Body of pancreas (tissue), 4 donors: ENCODE measurements around the gene CCM2. TPM values are rescaled to one million over a fixed set of nuclear protein-coding genes. Genes with fewer than 3 reads are reported as not detected.

ENCODE experiments used
- ATAC-seq: fragments of 150-250 bp; one replicate; pipeline ENCODE4 v1.9.1; 2016
- DNase-seq, 4 donors: peaks; one replicate each; pipeline ENCODE4 v3.0.0-alpha.2; 2019
- H3K27ac ChIP-seq, 4 donors: fragments of 200-600 bp; sonication (generic); 1 replicate in 3 of 4; 2 replicates in 1 of 4; pipeline versions ENCODE4 v1.5.1 to v1.6.1; 2016 to 2019; ENCODE audit warnings: mild to moderate bottlenecking in 1 of 4, mixed read lengths in 1 of 4, moderate library complexity in 1 of 4
- H3K27me3 ChIP-seq, 2 donors: fragments of 200-600 bp; sonication (generic); one replicate each; pipeline ENCODE4 v1.6.0; 2016; ENCODE audit warnings: mild to moderate bottlenecking in 1 of 2
- H3K36me3 ChIP-seq, 2 donors: fragments of 200-600 bp; sonication (generic); replicated peaks in 1 of 2; 2 replicates each; pipeline ENCODE4 v1.5.1; 2016; ENCODE audit warnings: low read depth in 2 of 2; ENCODE audit not compliant: insufficient read depth in 1 of 2
- H3K4me1 ChIP-seq: fragments of 200-600 bp; sonication (generic); one replicate; pipeline ENCODE4 v1.6.0; 2016
- H3K4me3 ChIP-seq, 2 donors: fragments of 200-600 bp; sonication (generic); 1 replicate in 1 of 2; 2 replicates in 1 of 2; pipeline ENCODE4 v1.5.1; 2016 to 2019
- H3K9me3 ChIP-seq, 3 donors: fragments of 200-600 bp; sonication (generic); 1 replicate in 2 of 3; 2 replicates in 1 of 3; pipeline ENCODE4 v1.5.1; 2016
- POLR2A ChIP-seq, 3 donors: fragments of 450-650 bp; IDR thresholded peaks; one replicate each; pipeline ENCODE4 v1.6.1; 2016; ENCODE audit warnings: antibody characterized with exemption in 3 of 3, mild to moderate bottlenecking in 2 of 3
- WGBS, 2 donors: methylation state at CpG; one replicate each; pipeline ENCODE4 v1.1.5; 2017; 5-methylcytosine and 5-hydroxymethylcytosine counted together
- intact Hi-C: fragments of 100-400 bp; cut with DNase I; formaldehyde crosslinking; loops from one replicate; pipeline ENCODE4 v1.15.1; 2023
- total RNA-seq, 2 donors: library from RNA; depleted of rRNA; stranded (reverse); fragments of >200 nt; gene quantifications; one replicate each; pipeline ENCODE4 v1.1.0, GENCODE V29; 2016
- TF ChIP-seq, protein P1 (sequence below), 7 experiments: fragments of 450-650 bp in 4 of 7; fragments of 200-600 bp in 3 of 7; sonication (generic) in 3 of 7; IDR thresholded peaks; one replicate each; pipeline ENCODE4 v1.5.1; 2016 to 2019; ENCODE audit warnings: antibody characterized with exemption in 7 of 7

Gene CCM2
- total RNA-seq, 2 donors from 2014 or later = 19.4 to 22.3 TPM

GRCh38 chr7:45001138-45001694 lies 1.2 kb downstream of the CCM2 start:
- TF ChIP-seq POLR2A (IDR thresholded peaks at IDR 0.05) = peak in 1 of 3 donors; percentile 7
- TF ChIP-seq, protein P1, sequence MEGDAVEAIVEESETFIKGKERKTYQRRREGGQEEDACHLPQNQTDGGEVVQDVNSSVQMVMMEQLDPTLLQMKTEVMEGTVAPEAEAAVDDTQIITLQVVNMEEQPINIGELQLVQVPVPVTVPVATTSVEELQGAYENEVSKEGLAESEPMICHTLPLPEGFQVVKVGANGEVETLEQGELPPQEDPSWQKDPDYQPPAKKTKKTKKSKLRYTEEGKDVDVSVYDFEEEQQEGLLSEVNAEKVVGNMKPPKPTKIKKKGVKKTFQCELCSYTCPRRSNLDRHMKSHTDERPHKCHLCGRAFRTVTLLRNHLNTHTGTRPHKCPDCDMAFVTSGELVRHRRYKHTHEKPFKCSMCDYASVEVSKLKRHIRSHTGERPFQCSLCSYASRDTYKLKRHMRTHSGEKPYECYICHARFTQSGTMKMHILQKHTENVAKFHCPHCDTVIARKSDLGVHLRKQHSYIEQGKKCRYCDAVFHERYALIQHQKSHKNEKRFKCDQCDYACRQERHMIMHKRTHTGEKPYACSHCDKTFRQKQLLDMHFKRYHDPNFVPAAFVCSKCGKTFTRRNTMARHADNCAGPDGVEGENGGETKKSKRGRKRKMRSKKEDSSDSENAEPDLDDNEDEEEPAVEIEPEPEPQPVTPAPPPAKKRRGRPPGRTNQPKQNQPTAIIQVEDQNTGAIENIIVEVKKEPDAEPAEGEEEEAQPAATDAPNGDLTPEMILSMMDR (IDR thresholded peaks at IDR 0.05) = no peak
- H3K27ac ChIP-seq = peak overlapping the region in 3 of 4 donors; percentile 79 to 92 (median 89)
- 15 to 17% methylated on average over 10 of the region's 10 CpGs for WGBS, 2 donors

DNA sequence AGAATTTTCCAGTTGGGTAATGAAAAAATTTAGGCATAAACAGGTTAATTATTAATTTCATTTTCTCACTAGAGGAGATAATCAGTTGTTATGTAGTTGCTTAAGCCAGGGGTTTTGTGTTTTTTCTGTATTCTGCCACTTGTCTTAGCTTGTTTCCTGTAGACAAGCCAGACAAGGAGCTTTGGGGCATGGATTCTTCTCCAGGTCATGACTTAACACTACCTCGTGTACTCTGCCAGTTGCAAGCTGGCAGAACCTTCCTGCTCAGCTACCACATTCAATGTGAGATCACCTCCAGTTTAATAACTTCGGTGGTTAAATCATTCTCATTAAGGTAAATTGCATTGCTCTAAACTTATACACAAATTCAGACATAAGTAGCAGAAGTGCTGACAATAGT lies 1.8 kb downstream of the CCM2 start:
- DNase-seq = no peak
- Histone ChIP-seq H3K9me3 (no peaks in the 10 kb centered on the region), H3K36me3 (no peaks in the 10 kb centered on the region), H3K4me1 (peaks cover 20% of the 10 kb centered on the region), H3K27me3 (no peaks in the 10 kb centered on the region), H3K4me3 (no peak overlapping the region), H3K27ac (no peak overlapping the region)
- TF ChIP-seq, protein P1 (IDR thresholded peaks at IDR 0.05) = no peak
- no peak for TF ChIP-seq POLR2A (IDR thresholded peaks at IDR 0.05)
- intact Hi-C loops = loop anchor here (10.0 kb wide), 1 partner anchor 103 kb away; no protein-coding TSS in a partner anchor
- ATAC-seq = no peak
- WGBS, 2 donors = 38 to 40% methylated on average over 2 of the region's 2 CpGs

More at GRCh38 chr7:45001138-45001694, 1.2 kb downstream of the CCM2 start:
- Histone ChIP-seq H3K27me3 (no peaks in the 10 kb centered on the region), H3K4me1 (peaks cover 20% of the 10 kb centered on the region), H3K4me3 (no peak overlapping the region), H3K36me3 (no peaks in the 10 kb centered on the region), H3K9me3 (no peaks in the 10 kb centered on the region)
- intact Hi-C loops = loop anchor here (10.0 kb wide), 1 partner anchor 104 kb away; no protein-coding TSS in a partner anchor
- ATAC-seq = no peak
- DNase-seq = peak; percentile 29 to 56 (median 48)

- no peaks in the 10 kb centered on the region for H3K27me3 ChIP-seq
- no peak for ATAC-seq
- H3K9me3 ChIP-seq = no peaks in the 10 kb centered on the region
- no peak for TF ChIP-seq POLR2A (IDR thresholded peaks at IDR 0.05)
- TF ChIP-seq, protein P1 (IDR thresholded peaks at IDR 0.05) = no peak
- no peak overlapping the region for H3K4me3 ChIP-seq
- no peak for DNase-seq
- H3K36me3 ChIP-seq = no peaks in the 10 kb centered on the region
- intact Hi-C loops = loop anchor here (10.0 kb wide), 1 partner anchor 101 kb away; no protein-coding TSS in a partner anchor
- no peak overlapping the region for H3K27ac ChIP-seq
- WGBS, 2 donors = 94 to 98% methylated on average over 4 of the region's 4 CpGs
- H3K4me1 ChIP-seq = peaks cover 17% of the 10 kb centered on the region
Measured at GRCh38 chr7:45003789-45004188, 3.8 kb downstream of the CCM2 start.

DNA sequence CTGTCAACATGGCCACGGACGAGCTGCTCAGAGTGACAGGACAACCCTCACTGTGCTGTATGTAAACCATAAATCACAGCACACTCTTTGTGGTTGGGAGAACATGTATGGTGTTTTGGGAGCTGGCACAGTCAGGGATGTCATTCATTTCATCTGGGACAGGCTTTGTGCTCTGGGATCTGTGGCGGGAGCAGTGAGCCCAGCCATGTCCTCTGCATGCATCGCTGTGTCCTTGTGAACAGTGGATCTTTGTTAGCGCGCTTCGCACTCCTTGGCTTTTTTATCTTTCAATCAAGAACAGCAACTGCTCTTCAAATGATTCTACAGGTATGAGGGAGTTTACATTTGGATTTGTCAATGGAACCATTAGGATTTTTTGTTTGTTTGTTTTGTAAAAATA lies 7.1 kb downstream of the CCM2 start:
- TF ChIP-seq, protein P1 (IDR thresholded peaks at IDR 0.05) = no peak
- TF ChIP-seq POLR2A (IDR thresholded peaks at IDR 0.05) = no peak
- no peak for ATAC-seq
- no peaks in the 10 kb centered on the region for H3K36me3 ChIP-seq
- intact Hi-C loops = loop anchor here (10.0 kb wide), 1 partner anchor 98 kb away; no protein-coding TSS in a partner anchor
- no peak for DNase-seq
- peaks cover 2% of the 10 kb centered on the region for H3K4me1 ChIP-seq
- H3K27me3 ChIP-seq = no peaks in the 10 kb centered on the region
- no peaks in the 10 kb centered on the region for H3K9me3 ChIP-seq
- 78 to 81% methylated on average over 7 of the region's 7 CpGs for WGBS, 2 donors
- no peak overlapping the region for H3K4me3 ChIP-seq
- H3K27ac ChIP-seq = no peak overlapping the region
